Iris pigment epithelial cell (primary cell): ENCODE results near the gene GPR55.
"Not testable (repeated sequence)": the region's sequence is repeated elsewhere in the genome, so short reads cannot be mapped to it uniquely, and the experiment has no call there.

Source experiments
- DNase-seq: peaks from one replicate; pipeline ENCODE4 v3.0.0-alpha.2; 2011; ENCODE audit warnings: low read depth

The GPR55 gene

DNA sequence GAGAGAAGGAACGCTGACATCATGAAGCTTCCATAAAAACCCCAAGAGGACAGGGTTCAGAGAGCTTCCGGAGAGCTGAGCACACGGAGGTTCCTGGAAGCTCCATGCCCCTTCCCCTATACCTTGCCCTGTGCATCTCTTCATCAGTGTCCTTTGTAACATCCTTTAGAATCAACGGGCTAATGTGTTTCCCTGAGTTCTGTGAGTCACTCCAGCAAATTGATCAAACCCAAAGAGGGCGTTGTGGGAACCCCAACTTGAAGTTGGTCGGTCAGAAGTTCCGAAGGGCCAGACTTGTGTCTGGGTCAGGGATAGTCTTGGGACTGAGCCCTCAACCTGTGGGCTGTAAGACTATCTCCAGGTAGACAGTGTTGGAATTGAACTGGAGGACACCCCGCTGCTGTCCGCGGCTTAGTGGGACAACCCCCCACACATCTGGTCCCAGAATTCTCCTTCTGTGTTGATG lies 25.9 kb upstream of the GPR55 start:
- DNase-seq = no peak

DNA sequence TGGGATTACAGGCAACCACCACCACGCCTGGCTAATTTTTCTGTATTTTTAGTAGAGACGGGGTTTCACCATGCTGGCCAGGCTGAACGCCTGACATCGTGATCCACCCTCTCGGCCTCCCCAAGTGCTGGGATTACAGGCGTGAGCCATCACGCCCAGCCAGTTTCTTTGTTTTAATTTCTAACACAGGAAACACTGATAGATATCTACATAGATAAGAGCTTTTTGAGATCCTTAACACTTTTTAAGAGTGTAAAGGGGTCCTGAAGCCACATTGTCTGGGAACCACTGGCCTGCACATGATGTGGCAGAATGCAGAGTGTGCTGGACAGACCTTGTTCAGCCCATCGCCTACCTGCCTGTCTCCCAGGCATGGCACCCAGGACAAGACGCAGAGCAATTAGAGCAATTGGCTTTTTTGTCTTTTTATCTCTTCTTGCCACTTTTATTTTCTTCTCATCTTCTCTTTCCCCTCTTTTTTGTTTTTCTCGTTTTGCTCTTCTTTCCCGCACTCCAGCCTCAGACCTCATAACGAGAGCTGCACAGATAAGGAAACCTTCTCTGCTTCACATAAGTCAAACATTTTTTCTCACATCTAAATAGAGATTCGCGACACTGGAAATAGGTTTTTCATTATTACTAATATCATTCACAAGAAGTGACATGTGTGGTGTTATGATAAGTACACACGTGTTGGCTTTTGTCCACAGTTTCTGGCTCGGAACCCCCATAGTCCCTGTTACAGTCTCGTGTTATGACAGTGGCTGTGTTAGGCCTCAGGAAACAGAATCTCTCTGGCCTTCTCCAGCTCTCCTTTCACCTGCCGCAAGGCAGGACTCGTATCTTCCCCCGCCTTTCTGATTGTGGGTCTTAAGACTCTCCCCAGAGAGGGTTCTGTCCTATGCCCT lies 25.2 kb upstream of the GPR55 start:
- no peak for DNase-seq

DNA sequence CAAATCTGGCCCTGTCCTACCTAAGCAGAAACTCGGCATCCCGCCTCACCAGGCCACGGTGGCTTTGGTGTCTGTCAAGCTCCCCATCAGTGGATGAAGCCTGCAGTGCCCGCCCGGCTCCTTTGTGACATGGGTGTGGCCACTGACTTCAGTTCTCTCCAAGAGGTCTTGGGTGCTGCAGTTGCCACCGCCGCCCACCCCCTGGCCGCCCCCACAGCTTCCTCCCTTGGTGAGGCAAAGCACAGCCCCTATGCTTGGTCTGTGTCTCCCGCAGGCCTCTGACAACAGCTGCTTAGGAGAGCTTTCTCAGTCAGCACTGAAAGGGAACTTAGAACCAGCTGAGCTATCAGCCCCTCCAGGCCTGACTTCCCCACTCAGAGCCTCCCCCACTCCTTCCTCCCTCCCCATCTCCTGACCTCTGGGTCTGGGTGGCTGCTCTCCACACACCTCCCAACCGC lies 22.9 kb upstream of the GPR55 start:
- no peak for DNase-seq

DNA sequence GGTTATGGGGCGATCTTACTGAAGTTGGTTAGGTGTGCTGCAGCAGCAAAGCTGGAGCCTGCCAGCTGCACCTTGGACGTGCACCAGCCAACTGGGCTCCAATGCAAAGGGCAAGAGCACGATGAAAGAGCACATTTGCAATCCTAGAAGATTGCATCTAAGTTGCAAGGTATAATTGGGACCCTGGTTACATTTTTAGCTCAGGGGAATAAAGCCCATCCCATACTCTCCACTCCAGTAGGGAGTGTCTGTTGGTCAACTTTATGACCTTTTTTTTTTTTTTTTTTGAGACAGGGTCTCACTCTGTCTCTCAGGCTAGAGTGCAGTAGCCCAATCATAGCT lies 22.2 kb upstream of the GPR55 start:
- no peak for DNase-seq

DNA sequence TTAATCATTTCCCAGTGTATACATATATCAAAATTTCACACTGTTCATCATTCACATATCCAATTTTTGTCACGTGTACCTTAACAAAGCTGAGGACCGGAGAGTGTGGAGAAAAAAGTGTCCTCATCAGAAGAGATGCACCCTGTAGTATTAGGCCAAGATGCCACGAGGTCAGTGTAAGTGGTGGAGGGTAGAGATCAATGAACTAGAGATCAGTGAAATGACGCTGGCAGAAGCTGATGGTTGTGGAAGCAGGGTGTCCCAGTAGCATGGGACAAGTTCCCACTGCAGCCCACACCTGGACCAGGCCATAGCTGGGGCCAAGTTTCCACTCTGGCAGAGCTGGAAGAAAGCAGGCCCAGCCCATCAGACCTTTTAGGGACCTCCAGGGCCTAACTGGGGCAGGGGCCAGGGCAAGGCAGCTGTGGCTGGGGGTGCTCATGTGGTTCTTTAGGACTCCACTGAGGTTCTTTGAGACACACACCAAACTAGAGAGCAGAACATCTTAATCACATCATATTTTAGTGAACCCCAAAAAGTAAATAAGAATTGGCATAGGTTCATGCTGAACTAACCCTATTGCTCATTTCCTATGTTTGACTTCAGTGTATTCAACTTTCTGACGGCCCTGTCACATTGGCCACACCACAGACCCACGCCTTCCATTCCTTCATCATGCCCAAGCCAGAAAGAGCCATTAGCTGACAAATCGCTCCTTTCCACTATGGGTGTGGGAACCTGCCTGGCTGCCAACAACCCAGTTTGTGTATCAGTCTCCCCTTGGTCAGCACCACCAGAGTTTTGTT lies 21.6 kb upstream of the GPR55 start:
- no peak for DNase-seq

DNA sequence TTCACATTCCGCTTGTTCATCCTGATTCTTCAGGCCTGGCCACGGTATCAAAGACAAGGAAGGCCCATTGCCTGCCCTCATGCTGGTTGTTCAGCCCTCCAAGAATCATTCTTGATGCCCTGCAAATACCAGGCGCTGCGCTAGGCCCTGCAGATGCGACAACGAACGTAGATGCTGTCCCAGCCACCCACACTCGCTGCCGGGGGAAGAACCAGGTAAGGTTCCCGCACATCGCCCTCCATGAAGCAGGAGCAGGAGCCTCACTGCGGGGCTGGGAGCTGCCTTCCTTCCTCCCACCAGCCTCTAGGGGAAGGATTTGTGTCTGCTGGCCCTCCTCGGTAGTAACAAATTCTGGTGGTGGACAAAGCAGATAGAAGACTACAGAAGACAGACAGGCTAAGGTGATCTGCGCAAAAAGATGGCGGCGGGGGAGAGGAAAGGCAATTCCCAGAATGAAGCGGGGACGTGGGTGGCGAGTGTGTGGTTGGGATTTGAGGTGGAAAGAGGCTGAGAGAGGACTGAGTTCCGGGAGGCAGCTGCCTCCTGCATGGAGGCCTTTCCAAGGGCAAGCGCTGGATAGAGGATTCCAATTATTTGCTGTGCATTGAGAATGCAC lies 19.8 kb upstream of the GPR55 start:
- DNase-seq = no peak

DNA sequence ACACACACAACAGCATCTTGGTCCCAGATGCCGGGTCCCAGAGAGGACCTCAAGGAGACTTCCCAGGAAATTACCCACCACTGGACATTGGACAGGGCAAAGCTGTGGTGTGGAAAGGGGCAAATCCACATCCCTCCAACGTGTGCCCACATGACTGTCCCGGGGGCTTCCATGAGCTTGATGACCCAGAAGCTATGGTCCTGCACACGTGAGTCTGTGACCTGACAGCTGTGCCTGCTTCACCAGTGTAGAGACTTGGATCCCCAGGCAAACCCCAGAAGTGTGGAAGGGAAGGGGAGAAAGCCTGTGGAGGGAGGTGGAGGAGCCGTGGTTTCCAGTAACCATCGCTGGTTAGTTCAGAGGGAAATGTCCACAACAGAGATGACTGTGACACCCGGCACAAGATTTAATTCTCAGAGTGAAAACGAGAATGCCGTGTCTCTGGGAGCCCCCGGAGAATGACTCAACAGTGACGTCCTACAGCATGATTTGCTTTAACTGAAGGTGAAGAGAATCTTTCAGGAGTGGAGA lies 19.1 kb upstream of the GPR55 start:
- no peak for DNase-seq

DNA sequence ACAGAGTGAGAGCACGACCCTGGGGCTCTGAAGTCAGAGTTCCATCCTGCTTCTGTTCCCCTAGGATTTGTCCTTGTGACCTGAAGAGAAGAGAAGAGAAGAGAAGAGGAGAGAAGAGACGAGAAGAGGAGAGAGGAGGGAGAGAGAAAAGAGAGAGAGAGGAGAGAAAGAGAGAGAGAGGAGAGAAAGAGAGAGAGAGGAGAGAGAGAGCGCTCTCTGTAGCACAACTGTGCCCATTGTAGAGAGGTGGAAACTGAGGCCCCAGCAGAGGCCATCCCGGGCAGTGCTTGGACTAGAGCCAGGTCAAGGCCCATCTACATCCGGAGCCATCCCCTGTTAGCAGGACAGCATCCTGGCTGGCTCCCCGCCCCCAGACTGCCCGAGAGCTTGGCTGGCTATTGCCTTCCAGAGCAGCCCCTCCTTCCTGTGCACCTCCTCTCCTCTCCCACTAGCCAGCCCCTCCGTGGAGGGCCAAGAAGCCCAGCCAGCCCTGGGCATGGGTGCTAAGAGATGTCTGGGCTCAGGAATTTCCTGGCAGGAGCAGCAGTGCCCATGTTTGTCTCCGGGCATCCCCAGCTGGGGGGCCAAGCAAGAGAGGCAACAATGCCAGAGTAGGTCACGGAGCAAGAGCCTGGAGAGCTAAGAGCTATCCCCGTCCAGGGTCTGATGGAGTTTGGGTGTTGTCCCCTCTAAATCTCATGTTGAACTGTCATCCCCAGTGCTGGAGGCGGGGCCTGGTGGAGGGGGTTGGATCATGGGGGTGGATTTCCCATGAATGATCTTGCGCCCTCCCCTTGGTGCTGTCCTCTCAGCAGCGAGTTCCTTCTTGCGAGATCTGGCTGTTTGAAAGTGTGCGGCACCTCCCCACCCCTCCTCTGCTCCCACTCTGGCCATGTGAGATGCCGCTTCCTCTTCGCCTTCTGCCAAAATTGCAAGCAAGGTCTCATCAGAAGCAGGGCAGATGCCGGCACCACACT lies 18.2 kb upstream of the GPR55 start:
- no peak for DNase-seq

DNA sequence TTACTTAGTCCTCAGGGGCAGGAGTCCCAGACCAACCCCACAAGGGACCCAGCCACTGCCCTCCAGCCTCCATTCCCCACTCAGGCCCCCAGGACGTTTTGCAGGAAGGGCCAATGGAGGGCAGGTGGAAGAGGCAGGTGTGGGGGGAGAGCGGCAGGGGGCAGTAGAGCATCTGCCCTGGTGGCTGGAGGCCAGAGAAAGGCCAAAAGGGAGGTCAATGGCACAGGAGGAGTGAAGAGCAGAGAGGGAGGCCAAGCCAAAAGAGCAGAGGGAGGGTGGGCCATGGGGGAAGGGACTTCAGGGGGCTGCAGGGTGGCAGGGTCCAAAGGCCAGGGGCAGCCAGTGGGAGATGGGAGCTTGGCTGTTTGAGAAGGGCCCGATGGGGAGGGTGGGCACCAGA lies 17.3 kb upstream of the GPR55 start:
- no peak for DNase-seq

DNA sequence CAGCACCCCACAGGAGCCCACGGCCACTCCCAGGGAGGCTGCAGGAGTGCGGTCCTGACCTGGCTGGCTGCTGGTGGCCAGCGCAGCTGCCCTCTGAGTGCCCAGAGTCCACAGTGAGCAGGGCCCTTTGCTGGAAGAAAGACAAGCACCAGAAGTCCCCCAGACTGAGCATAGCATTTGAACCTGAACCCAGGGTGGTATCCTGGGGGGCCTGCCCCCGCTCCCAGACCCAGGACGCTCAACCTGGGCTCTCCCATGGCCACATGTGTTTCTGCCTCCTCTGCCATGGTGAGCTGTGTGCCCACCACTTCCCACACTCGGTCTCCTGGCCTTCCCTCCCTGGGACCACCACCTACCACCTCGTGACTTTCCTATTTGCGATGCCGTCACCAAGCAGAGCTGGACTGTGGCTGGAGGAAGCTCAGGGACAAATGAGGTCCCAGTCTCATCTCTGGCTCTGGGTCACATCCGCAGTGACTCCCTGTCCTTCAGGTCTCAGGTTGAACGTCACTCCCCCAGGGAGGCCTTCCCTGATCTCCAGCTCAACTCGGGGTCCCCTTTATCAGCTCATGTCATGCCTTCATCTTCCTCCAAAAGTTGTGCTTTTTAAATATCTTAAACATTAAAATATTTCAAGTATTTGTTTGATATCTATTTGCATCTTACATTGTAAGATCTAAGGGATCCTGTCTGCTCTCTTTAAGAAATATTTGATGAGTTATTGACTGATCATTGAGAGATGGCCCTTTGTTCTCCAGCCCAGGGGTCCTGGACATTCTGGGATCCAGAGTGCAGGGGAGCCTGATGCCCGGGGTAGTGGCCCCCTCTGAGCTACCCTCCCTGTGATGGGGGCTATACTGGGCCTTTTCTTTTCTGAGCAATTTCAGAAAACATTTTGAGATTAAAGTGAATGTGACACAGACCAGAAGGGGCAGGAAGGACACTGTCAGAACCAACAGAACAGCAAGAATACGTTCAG lies 16.4 kb upstream of the GPR55 start:
- DNase-seq = no peak

DNA sequence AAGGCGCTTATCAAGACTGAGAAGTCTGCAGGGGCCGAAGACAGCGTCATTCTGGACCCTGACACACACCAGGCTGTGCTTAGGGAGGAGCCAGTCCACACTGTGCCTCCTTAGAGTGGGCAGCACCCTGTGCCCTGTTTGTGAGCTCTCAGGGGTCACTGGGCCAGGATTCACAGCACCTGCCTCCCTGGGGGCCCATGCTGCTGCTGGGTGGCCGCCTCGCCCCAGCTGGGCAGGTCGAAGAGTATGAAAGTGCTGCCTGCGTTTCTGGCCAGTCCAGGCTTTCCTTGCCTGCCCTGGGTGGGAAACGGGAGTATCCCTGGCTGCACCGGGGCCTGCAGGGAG lies 15.4 kb upstream of the GPR55 start:
- no peak for DNase-seq

DNA sequence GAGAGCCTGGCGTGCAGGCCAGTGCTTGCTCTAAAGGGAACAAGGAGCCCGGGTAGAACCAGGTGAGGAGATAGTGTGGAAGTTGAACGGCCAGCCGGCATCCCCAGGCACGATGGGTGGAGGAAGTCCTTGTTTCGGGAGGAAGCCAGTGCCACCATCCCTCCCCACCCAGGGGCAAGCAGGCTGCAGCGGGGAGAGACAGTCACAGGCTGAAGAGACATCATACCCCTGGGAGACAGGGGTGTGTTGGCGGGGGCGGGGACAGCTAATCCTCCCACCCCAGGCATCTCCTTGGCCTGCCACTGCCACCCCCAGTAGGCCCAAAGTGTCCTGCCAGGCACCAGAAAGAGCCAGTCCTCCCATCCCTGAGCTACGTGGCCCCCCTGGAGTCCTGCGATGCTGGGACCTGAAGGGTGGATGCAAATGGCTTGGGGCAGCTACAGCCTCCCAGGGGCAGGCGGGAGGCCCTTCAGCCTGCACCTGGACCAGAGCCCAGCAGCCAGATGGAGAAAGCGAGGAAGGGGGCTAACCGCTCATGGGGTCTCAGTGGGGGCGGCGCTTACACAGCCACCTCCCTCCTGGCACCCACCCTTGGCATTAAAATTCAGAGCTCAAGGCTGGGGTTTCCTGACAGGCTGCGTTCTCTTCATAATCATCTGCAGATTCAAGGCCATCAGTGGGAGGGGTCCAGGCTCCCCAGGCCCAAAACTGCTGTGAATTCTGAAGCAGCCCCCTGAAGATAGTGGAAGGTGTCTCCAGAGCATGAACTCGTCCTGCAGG lies 14.8 kb upstream of the GPR55 start:
- no peak for DNase-seq

DNA sequence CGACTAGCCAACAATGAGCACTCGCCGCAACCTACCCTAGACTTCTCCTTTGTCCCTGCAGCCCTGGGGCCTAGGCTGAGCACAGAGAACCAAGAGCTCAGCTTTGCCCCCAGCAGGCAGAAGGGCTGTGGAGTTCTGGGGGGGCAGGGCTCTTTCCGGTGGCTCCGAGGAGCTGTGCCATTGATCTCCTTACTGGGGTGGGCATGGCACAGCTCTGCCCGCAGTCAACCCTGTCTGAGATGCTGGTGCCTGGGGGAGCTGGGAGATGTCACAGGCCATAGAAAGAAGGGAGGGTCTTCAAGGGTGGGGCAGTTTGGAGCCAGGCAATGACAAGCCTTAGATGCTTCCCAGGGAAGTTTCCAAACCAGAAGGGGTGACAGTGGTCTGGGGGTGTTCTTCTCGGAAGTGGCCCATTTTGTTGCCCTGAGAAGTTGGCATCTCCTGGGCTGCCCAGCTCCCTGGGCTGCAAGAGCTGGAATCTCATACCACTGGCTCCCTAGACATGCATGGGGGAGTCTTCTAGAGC lies 14.1 kb upstream of the GPR55 start:
- DNase-seq = no peak

DNA sequence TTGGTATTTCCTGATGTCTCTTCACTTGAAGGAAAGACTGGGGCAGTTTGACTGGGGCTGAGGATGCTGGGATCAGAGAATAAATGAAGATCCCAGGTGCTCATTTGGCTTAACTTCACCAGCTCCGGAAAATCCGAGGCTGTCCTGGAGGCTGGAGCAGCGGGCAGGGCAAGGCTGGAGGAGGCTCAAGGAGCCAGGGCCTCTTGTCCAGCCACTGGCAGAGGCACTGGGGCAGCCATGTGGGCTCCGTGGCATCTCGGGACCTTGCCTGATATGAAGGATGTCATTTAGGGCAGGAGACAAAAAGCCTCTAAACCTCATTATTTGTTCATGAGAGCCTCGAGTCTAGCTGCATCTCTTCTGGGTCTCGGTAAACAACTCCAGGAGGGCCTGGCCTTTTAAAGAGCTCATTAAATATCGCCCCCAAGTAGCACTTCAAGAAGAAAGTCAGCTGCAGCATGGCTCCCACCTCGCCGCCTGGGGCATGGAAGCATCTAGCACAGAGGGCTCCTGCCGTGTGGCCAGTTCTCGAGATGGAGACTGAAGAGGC lies 13.5 kb upstream of the GPR55 start:
- DNase-seq = no peak

DNA sequence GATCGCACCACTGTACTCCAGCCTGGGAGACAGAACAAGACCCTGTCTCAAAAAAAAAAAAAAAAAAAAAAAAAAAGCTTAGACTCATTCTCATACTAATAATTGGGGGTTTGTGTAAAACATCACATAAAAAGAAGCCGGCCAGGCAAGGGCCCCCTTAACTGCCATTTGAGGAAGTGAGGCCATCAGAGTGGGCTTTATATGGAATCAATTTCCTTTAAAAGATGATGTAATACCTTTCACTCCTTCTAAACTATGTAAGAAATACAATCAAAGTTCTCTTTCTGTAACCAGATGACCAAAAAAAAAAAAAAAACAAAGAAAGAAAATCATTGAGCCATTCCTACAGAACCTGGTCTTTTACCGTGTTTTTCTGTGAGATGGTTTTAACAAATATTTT lies 13.1 kb upstream of the GPR55 start:
- DNase-seq = no peak

DNA sequence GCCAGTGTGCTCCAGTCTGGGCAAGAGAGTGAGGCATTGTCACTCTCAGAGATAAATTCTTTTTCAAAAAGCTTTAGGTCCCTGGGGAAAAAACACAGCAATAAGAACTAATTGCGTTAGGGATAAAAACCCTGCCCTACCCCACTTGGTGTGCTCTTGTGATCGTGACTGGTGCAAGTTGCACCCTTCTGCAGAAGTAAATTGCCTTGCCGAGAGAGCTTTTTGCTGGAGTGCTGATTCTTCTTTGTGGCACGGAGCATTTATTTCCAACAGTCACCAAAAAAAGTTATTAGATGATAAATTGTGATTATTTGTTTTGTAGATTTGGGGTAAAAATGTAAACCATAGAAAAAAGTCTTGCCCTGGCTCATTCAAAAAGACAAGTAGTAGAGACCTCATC lies 12.3 kb upstream of the GPR55 start:
- DNase-seq = no peak

DNA sequence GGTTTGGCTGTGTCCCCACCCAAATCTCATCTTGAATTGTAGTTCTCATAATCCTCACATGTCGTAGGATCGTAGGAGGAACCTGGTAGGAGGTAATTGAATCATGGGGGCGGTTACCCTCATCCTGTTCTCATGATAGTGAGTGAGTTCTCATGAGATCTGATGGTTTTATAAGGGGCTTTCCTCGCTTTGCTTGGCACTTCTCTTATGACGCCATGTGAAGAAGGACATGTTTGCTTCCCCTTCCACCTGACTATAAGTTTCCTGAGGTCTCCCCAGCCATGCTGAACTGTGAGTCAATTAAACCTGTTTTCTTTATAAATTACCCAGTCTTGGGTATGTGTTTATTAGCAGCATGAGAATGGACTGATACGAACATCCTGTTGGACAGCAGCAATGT lies 11.2 kb upstream of the GPR55 start:
- not testable (repeated sequence) for DNase-seq

DNA sequence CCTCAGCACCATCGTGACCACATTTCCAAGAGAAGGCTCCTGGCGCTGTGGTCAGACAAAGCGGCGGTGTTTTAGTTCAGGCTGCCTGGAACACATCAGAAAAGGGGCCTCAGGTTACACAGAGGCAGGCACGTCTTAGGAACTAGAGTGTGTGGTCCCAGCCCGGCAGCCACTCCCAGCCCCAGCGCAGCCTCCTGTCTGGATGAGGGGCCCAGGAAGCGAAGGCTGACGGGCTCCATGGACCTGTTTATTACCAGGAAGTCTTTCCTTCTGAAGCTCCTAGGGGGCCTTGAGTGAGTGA lies 10.0 kb upstream of the GPR55 start:
- DNase-seq = no peak
